GM10266 (cell line): Measurements from ENCODE around the gene EVI5L.

Experiments used
- DNase-seq: peaks from one replicate; pipeline ENCODE4 v3.0.0; 2012; ENCODE audit errors: extremely low spot score
- TF ChIP-seq, protein P1 (sequence below): IDR thresholded peaks from 2 replicates; pipeline ENCODE4 v1.5.1; 2012; ENCODE audit warnings: mild to moderate bottlenecking, low read depth; ENCODE audit not compliant: control insufficient read depth, insufficient read depth; ENCODE audit errors: missing control alignments

EVI5L gene

DNA sequence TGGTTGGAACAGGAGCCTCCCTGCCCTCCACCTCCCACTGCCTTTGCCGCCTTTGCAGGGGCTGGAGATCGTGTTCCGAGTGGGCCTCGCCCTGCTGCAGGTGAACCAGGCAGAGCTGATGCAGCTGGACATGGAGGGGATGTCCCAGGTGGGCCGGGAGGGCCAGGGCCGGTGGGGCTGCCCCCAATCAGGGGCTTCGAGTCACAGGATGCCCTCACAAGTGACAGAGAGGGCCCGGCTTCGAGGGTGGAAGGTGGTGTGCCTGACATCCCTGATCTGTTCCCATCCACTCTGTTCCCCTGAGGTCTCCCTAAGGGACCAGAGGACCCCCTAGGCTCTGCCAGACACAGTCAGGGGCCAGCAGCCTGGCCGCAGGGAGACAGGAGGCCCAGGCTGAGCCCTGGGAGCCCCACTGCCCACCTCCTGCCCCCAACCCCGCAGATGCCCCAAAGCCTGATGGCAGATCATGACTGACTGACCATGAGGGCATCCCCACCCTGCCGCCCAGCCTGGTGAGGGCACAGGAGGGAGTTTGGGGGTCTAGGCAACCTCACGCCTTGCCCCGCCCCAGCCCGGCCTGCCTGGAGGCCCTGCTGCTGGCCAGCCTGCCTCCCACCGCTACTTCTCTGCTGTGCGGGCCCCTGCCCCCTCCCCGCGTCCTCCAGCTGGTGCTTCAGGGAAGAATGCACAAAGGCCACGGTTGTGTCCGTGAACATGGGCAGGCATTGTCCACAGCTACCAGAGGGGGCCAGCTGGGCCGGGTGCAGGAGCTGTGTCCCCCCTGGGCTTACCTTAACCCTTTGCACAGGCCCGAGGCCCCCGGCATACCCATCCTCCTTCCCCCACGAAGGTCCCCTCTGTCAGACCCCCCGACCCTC is 21.8 kb downstream of the EVI5L start:
- no peak for DNase-seq
- TF ChIP-seq, protein P1, sequence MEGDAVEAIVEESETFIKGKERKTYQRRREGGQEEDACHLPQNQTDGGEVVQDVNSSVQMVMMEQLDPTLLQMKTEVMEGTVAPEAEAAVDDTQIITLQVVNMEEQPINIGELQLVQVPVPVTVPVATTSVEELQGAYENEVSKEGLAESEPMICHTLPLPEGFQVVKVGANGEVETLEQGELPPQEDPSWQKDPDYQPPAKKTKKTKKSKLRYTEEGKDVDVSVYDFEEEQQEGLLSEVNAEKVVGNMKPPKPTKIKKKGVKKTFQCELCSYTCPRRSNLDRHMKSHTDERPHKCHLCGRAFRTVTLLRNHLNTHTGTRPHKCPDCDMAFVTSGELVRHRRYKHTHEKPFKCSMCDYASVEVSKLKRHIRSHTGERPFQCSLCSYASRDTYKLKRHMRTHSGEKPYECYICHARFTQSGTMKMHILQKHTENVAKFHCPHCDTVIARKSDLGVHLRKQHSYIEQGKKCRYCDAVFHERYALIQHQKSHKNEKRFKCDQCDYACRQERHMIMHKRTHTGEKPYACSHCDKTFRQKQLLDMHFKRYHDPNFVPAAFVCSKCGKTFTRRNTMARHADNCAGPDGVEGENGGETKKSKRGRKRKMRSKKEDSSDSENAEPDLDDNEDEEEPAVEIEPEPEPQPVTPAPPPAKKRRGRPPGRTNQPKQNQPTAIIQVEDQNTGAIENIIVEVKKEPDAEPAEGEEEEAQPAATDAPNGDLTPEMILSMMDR: no peak

DNA sequence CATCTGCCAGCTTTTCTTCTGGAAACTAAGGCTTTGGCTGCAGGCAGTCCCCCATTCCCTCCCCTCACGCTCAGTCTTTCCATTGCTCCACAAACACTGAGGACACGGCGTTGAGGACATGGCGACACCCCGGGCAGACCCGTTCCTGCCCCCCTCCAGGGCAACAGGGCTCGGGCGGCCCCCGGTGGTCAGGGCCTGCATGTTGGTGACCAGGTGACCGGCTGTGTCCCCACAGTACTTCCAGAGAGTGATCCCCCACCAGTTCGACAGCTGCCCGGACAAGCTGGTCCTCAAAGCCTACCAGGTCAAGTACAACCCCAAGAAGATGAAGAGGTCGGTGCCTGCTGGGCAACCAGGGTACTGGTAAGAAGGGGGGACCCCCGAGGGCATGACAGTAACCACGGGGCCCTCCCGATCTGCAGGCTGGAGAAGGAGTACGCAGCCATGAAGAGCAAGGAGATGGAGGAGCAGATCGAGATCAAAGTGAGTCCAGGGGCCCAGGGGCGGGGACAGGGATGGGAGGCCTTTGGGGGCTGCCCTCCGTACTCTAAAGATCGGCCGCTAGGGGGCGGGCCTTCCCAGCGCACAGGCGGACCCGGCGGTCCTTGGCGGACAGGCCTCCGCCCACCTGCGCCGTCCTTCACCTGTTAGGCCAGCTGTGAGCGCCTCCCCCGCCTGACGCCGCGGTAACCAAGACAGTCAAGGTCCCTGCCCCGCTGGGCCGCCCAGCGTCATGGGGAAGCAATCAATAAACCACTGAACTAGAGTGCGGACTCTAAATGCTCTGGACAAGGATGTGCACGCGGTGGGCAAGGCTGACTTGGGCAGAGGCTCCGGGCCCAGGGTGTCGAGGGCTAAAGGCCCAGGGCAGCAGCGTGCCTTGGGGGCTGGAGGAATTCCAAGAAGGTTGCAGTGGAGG is 23.1 kb downstream of the EVI5L start:
- DNase-seq: peak; percentile 96
- TF ChIP-seq, protein P1: peak; percentile 82

DNA sequence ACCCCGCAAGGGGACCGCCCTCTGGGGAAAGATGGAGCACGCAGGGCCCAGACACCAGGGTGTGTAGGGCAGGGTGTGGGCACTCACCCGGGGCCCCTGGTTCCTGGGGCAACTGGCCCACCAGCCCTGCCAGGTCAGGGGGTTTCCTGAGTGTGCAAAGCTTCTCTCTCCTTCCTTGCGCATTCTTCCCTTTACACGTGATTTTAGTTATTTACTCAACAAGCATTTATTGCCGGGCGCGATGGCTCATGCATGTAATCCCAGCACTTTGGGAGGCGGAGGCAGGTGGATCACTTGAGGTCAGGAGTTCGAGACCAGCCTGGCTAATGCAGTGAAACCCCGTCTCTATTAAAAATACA is 23.7 kb downstream of the EVI5L start:
- TF ChIP-seq, protein P1: no peak

DNA sequence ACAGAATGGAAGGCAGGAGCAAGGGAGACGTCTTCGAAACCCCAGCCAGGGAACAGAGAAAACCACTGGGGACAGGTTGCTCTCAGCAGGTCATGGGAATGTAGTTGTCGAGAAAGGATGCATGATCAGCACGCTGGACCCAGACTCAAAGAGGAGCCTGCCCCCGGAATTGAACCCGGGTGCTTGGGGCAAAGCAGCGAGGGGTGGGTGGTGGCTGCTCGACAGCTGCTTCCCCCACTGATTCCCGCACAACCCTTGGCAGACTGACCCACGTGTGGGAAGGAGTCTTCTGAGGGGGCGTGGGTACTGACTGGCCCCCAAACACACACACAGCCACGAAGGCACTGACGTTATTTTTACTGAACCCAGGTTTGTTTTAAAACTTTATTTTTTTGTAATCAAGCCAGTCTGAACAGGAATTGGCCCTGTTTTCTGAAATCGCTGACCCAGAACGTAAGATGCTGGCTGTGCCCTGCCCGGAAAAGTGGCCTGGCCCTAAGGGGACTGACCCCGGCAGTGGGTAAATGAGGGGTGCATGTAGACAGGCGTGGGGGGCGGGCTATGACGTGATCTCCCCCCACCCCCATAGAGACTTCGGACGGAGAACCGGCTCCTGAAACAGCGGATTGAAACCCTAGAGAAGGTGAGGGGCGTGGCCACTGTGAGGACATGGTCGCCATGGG is 25.5 kb downstream of the EVI5L start:
- no peak for DNase-seq
- TF ChIP-seq, protein P1: no peak

More for the DNA sequence above, 23.7 kb downstream of the EVI5L start:
- DNase-seq: no peak

DNA sequence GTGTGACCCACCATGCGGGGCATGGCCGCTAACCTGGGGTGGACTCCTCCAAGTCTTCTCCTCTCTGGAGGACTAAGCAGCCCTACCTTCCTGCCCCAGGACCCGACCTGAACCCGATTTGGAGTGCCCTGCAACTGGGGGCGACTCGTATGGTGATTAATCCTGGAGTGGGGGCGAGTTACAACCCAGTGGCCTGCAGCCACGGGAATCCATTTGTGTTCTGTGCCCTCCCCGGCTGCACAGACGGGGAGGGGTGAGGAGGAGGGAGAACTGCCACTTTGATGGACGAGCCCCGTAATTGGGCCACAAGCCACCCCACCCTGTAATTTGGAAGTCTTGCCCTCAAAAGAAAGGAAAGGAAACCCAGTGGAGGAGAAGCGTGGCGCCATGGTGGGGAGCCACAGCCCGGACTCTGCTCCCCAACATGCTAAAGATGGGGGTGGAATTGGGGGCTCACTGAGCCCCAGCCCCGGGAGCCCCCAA is 26.1 kb downstream of the EVI5L start:
- no peak for DNase-seq

More for the DNA sequence above, 26.1 kb downstream of the EVI5L start:
- TF ChIP-seq, protein P1: no peak
